IPS DF 6.9 (cell line): Measurements from ENCODE around the gene RCOR3.
"Not testable (repeated sequence)": the region's sequence is repeated elsewhere in the genome, so short reads cannot be mapped to it uniquely, and the experiment has no call there.

ENCODE experiments used
- DNase-seq: peaks from one replicate; pipeline ENCODE4 v3.0.0-alpha.2; 2013; ENCODE audit warnings: low read depth, low spot score
- H3K27ac ChIP-seq: one replicate; pipeline ENCODE4 v1.5.1; 2013; ENCODE audit warnings: low read length, control low read depth
- H3K27me3 ChIP-seq: 2 replicates; pipeline ENCODE4 v1.6.1; 2013; ENCODE audit warnings: mild to moderate bottlenecking, low read length; ENCODE audit not compliant: control insufficient read depth, insufficient read depth
- H3K36me3 ChIP-seq: 2 replicates; pipeline ENCODE4 v1.6.1; 2013; ENCODE audit warnings: low read length; ENCODE audit not compliant: control insufficient read depth, insufficient read depth
- H3K4me1 ChIP-seq: 2 replicates; pipeline ENCODE4 v1.6.1; 2013; ENCODE audit warnings: low read length; ENCODE audit not compliant: control insufficient read depth, insufficient read depth
- H3K4me3 ChIP-seq: 2 replicates; pipeline ENCODE4 v1.5.1; 2013; ENCODE audit warnings: mild to moderate bottlenecking, low read length
- H3K9me3 ChIP-seq: 2 replicates; pipeline ENCODE4 v1.6.1; 2013; ENCODE audit warnings: low read length, inconsistent platforms; ENCODE audit not compliant: control insufficient read depth, insufficient read depth
- WGBS: extraction: QIAGEN DNeasy Blood & Tissue Kit; methylation state at CpG from one replicate; pipeline ENCODE4 v1.1.7; 2013; ENCODE audit warnings: mixed read lengths, missing lambda C conversion rate; ENCODE audit not compliant: insufficient read length, insufficient coverage; 5-methylcytosine and 5-hydroxymethylcytosine counted together

The RCOR3 gene

DNA sequence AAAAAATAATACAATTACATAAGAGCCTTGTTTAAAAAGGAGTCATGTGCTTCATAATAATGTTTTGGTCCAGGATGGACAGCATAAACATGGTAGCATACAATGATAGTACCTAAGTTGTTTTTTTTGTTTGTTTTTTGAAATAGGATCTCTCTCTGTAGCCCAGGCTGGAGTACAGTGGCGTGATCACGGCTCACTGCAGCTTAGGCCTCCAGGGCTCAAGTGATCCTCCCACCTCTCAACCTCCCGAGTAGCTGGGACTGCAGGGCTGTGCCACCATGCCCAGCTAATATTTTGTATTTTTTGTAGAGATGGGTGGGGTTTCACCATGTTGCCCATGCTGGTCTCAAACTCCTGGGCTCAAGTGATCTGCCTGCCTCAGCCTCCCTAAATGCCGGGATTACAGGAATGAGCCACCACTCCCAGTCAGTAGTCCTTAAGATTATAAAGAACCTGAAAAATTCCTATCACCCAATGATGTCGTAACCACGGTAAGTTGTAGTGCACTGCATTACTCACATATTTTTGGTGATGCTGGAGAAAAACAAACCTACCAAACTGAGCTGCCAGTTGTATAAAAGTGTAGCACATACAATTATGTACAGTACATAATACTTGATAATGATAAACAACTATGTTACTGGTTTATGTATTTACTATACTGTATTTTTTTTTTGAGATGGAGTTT, 22.4 kb upstream of the RCOR3 start:
- DNase-seq = no peak
- no peaks in the 10 kb centered on the region for H3K27me3 ChIP-seq
- H3K36me3 ChIP-seq = no peaks in the 10 kb centered on the region
- H3K27ac ChIP-seq = no peak overlapping the region
- no peaks in the 10 kb centered on the region for H3K9me3 ChIP-seq
- no peaks in the 10 kb centered on the region for H3K4me1 ChIP-seq
- WGBS = no CpG with 5 or more reads among the region's 6 CpGs
- H3K4me3 ChIP-seq = no peak overlapping the region

DNA sequence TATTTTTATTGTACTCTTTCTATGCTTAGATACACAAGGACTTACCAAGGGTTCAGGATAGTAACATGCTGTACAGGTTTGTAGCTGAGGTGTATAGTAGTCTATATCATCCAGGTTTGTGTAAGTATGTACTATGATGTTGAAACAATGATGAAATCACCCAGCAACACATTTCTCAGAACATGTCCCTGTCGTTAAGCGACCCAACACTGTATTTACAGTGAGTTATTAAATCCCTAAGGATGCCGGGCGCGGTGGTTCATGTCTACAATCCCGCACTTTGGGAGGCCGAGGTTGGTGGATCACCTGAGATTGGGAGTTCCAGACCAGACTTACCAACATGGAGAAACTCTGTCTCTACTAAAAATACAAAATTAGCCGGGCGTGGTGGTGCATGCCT, 21.6 kb upstream of the RCOR3 start:
- WGBS = no CpG with 5 or more reads among the region's 9 CpGs
- Histone ChIP-seq H3K4me1 (no peaks in the 10 kb centered on the region), H3K9me3 (no peaks in the 10 kb centered on the region), H3K4me3 (no peak overlapping the region), H3K27ac (no peak overlapping the region), H3K27me3 (no peaks in the 10 kb centered on the region), H3K36me3 (no peaks in the 10 kb centered on the region)
- no peak for DNase-seq

DNA sequence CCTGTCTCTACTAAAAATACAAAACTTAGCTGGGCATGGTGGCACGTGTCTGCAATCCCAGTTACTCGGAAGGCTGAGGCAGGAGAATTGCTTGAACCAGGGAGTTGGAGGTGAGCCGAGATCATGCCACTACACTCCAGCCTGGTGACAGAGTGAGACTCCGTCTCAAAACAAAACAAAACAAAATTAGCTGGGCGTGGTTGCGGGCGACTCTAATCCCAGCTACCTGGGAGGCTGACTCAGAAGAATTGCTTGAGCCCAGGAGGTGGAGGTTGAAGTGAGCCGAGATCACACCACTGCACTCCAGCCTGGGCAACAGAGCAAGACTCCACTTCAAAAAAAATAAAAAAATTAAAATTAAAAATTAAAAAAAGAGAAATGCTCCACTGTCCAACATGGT, 18.6 kb upstream of the RCOR3 start:
- not testable (repeated sequence) for DNase-seq, H3K9me3 ChIP-seq

DNA sequence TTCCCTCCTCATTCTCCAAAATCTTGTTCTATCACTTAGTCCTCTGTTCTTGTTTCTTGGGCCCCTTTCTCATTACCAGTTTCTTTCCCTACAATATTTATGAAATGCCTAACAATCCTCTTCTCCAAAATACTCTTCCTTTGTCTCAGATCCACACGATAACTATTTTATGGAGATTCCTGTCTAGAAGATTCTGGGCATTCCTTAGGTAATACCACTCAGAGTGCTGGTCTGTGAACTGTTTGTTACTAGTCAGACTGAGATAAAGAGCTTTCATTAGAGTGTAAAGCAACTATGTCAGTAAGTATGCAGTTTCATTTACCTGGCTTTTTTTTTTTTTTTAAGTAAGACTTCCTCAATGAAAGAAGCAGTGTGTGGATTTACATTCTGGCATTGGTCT, 18.1 kb upstream of the RCOR3 start:
- H3K36me3 ChIP-seq = no peaks in the 10 kb centered on the region
- no peak overlapping the region for H3K4me3 ChIP-seq
- H3K9me3 ChIP-seq = no peaks in the 10 kb centered on the region
- H3K4me1 ChIP-seq = no peaks in the 10 kb centered on the region
- 100% methylated on average over 1 of the region's 1 CpG for WGBS
- H3K27me3 ChIP-seq = no peaks in the 10 kb centered on the region
- H3K27ac ChIP-seq = no peak overlapping the region
- DNase-seq = no peak

More for the DNA sequence above, 18.6 kb upstream of the RCOR3 start:
- H3K4me3 ChIP-seq, H3K27ac ChIP-seq, H3K36me3 ChIP-seq, H3K4me1 ChIP-seq, H3K27me3 ChIP-seq: not testable (repeated sequence)
- no CpG with 5 or more reads among the region's 8 CpGs for WGBS

- no CpG with 5 or more reads among the region's 5 CpGs for WGBS
- DNase-seq = not testable (repeated sequence)
These were observed 15.5 kb upstream of the RCOR3 start for GRCh38 chr1:211243639-211244038.

DNA sequence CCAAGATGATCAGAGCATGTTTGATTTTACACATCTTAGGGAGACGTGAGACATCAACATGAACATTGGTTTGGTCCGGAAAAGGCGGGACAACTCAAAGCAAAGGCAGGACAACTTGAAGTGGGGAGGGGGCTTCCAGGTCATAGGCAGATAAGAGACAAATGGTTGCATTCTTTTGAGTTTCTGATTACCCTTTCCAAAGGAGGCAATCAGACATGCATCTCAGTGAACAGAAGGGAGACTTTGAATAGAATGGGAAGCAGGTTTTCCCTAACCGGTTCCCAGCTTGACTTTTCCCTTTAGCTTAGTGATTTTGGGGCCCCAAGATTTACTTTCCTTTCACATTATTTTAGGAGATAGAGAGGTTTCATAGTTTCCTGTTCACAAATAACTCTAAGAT, 12.6 kb upstream of the RCOR3 start:
- H3K27me3 ChIP-seq, H3K36me3 ChIP-seq, H3K4me1 ChIP-seq, DNase-seq, H3K4me3 ChIP-seq, H3K27ac ChIP-seq, H3K9me3 ChIP-seq: not testable (repeated sequence)
- WGBS = no CpG with 5 or more reads among the region's 4 CpGs

More at GRCh38 chr1:211243639-211244038, 15.5 kb upstream of the RCOR3 start:
- H3K4me1 ChIP-seq, H3K9me3 ChIP-seq, H3K4me3 ChIP-seq, H3K36me3 ChIP-seq, H3K27ac ChIP-seq, H3K27me3 ChIP-seq: not testable (repeated sequence)

- DNase-seq = no peak
- Histone ChIP-seq H3K27ac (no peak overlapping the region), H3K4me3 (no peak overlapping the region)
These were observed 11.2 kb upstream of the RCOR3 start for GRCh38 chr1:211247921-211248320.

GRCh38 chr1:211249611-211250010, 9.6 kb upstream of the RCOR3 start:
- H3K36me3 ChIP-seq, DNase-seq, H3K4me1 ChIP-seq, H3K9me3 ChIP-seq, H3K27me3 ChIP-seq, H3K27ac ChIP-seq, H3K4me3 ChIP-seq: not testable (repeated sequence)
- no CpG with 5 or more reads among the region's 3 CpGs for WGBS

More at GRCh38 chr1:211247921-211248320, 11.2 kb upstream of the RCOR3 start:
- Histone ChIP-seq H3K9me3 (no peaks in the 10 kb centered on the region), H3K4me1 (peaks cover 3% of the 10 kb centered on the region; the same call in 1 of the 2 replicates), H3K27me3 (no peaks in the 10 kb centered on the region), H3K36me3 (no peaks in the 10 kb centered on the region)
- WGBS = no CpG with 5 or more reads among the region's 1 CpG

DNA sequence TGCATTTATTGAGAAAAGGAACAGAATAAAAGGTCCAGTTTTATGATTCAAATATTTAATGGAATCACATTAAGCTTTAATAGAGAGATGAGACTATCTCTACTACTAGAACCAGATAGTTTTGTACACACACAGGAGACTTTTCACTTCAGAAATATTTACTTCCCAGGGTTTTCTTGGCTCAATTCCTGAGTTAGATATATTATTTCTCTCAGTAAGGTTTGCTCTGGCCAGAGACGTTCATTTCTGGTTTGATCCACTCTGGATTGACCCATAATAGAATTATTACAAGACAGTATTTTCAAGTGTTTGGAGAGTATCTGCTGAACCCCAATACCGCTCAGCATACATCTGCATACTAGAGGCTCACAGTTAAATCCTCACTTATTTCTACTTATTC, 1.3 kb upstream of the RCOR3 start:
- H3K27ac ChIP-seq = peak overlapping the region; percentile 3
- peak overlapping the region; percentile 60; the same call in 1 of the 2 replicates for H3K4me3 ChIP-seq
- no peaks in the 10 kb centered on the region for H3K4me1 ChIP-seq
- no CpG with 5 or more reads among the region's 2 CpGs for WGBS
- DNase-seq = no peak
- H3K27me3 ChIP-seq = no peaks in the 10 kb centered on the region
- H3K9me3 ChIP-seq = no peaks in the 10 kb centered on the region
- H3K36me3 ChIP-seq = no peaks in the 10 kb centered on the region

- peak overlapping the region; percentile 3 for H3K27ac ChIP-seq
- H3K36me3 ChIP-seq = no peaks in the 10 kb centered on the region
- WGBS = no CpG with 5 or more reads among the region's 17 CpGs
- H3K4me1 ChIP-seq = no peaks in the 10 kb centered on the region
- no peak for DNase-seq
- H3K4me3 ChIP-seq = peak overlapping the region; percentile 60; the same call in 1 of the 2 replicates
- H3K9me3 ChIP-seq = no peaks in the 10 kb centered on the region
- no peaks in the 10 kb centered on the region for H3K27me3 ChIP-seq
These were observed 833 bp upstream of the RCOR3 start for GRCh38 chr1:211258310-211258755.

GRCh38 chr1:211259638-211260126, 516 bp downstream of the RCOR3 start:
- no peaks in the 10 kb centered on the region for H3K36me3 ChIP-seq
- no peaks in the 10 kb centered on the region for H3K27me3 ChIP-seq
- DNase-seq = no peak
- peak overlapping the region; percentile 85; the same call in 1 of the 2 replicates for H3K4me3 ChIP-seq
- no peak overlapping the region for H3K27ac ChIP-seq
- no peaks in the 10 kb centered on the region for H3K9me3 ChIP-seq
- no CpG with 5 or more reads among the region's 39 CpGs for WGBS
- no peaks in the 10 kb centered on the region for H3K4me1 ChIP-seq
